ENCODE measurements around the gene LCN2. TPM values are rescaled to one million over a fixed set of nuclear protein-coding genes. Genes with fewer than 3 reads are reported as not detected.

The LCN2 gene
- total RNA-seq, 1 experiment from 2014 or later = not detected

GRCh38 chr9:128115187-128116103, 33.8 kb upstream of the LCN2 start:
- POLR2A ChIA-PET (ENCODE audit: low non-redundant PET) = no interaction called here
- intact Hi-C loops (cut with micrococcal nuclease; ENCODE audit: unreplicated experiment) = loop anchor here (2.0 to 5.0 kb wide), 2 partner anchors 173 to 297 kb away; no protein-coding TSS in a partner anchor
- H3K27ac ChIP-seq (ENCODE audit: low read depth, low read length, poor library complexity, severe bottlenecking) = no peak overlapping the region
- peaks cover 6% of the 10 kb centered on the region for H3K4me1 ChIP-seq (ENCODE audit: insufficient read depth, low read length, poor library complexity, severe bottlenecking)
- no TSS peak for BruUV-seq (replicated peaks)
- H3K4me3 ChIP-seq (ENCODE audit: low read depth, low read length, poor library complexity, severe bottlenecking) = no peak overlapping the region
- H3K9me3 ChIP-seq (ENCODE audit: low read depth, low read length, poor library complexity, severe bottlenecking) = no peaks in the 10 kb centered on the region
- H3K27me3 ChIP-seq (replicated peaks; ENCODE audit: insufficient read depth, low read depth, low read length, poor library complexity) = no peaks in the 10 kb centered on the region
- no peak for DNase-seq (ENCODE audit: low spot score)
- TF ChIP-seq EZH2 (IDR thresholded peaks at IDR 0.05; ENCODE audit: borderline replicate concordance, low read depth, low read length, poor library complexity, severe bottlenecking) (no peak), CTCF (conservative IDR thresholded peaks at IDR 0.05; ENCODE audit: low read depth, low read length) (no peak)
- no peaks in the 10 kb centered on the region for H3K36me3 ChIP-seq (ENCODE audit: insufficient read depth, low read length, poor library complexity, severe bottlenecking)
- CTCF ChIA-PET = interaction anchor here (1.0 kb wide), 1 partner anchor 8 kb away, joined by 4 read pairs; no protein-coding TSS in a partner anchor

- Histone ChIP-seq H3K36me3 (ENCODE audit: insufficient read depth, low read length, poor library complexity, severe bottlenecking) (no peaks in the 10 kb centered on the region), H3K4me1 (ENCODE audit: insufficient read depth, low read length, poor library complexity, severe bottlenecking) (peaks cover 6% of the 10 kb centered on the region), H3K27me3 (replicated peaks; ENCODE audit: insufficient read depth, low read depth, low read length, poor library complexity) (no peaks in the 10 kb centered on the region), H3K4me3 (ENCODE audit: low read depth, low read length, poor library complexity, severe bottlenecking) (no peak overlapping the region), H3K9me3 (ENCODE audit: low read depth, low read length, poor library complexity, severe bottlenecking) (no peaks in the 10 kb centered on the region), H3K27ac (ENCODE audit: low read depth, low read length, poor library complexity, severe bottlenecking) (no peak overlapping the region)
- DNase-seq (ENCODE audit: low spot score) = no peak
- ChIA-PET CTCF (interaction anchor here (0.6 to 1.0 kb wide), 3 partner anchors 9 to 215 kb away, joined by 3 to 8 read pairs (median 4); no protein-coding TSS in a partner anchor), POLR2A (ENCODE audit: low non-redundant PET) (no interaction called here)
- BruUV-seq (replicated peaks) = no TSS peak
- intact Hi-C loops (cut with micrococcal nuclease; ENCODE audit: unreplicated experiment) = loop anchor here (2.0 to 5.0 kb wide), 2 partner anchors 174 to 296 kb away; no protein-coding TSS in a partner anchor
- no peak for TF ChIP-seq CTCF (conservative IDR thresholded peaks at IDR 0.05; ENCODE audit: low read depth, low read length)
- no peak for TF ChIP-seq EZH2 (IDR thresholded peaks at IDR 0.05; ENCODE audit: borderline replicate concordance, low read depth, low read length, poor library complexity, severe bottlenecking)
These were observed 32.9 kb upstream of the LCN2 start for GRCh38 chr9:128116104-128117083.
